Kidney (tissue), 14 donors: ENCODE results near the gene SCAMP1. TPM values are rescaled to one million over a fixed set of nuclear protein-coding genes. Genes with fewer than 3 reads are reported as not detected.

Experiments used
- DNase-seq, 5 donors: peaks; one replicate each; pipeline ENCODE4 v3.0.0-alpha.2; 2013 to 2020
- FAIRE-seq: peaks from 2 replicates; lab custom pipeline; 2012; peaks lifted over from hg19 to GRCh38; lab: Jason Lieb, UNC
- H3K27ac ChIP-seq, 2 donors: one replicate each; pipeline ENCODE4 v1.7.0; 2013; ENCODE audit warnings: low read depth in 2 of 2, low read length in 2 of 2, inconsistent platforms in 1 of 2
- H3K27me3 ChIP-seq: one replicate; pipeline ENCODE4 v1.7.1; 2013; ENCODE audit warnings: low read length, inconsistent platforms; ENCODE audit not compliant: control insufficient read depth, insufficient read depth
- H3K36me3 ChIP-seq, 3 donors: one replicate each; pipeline versions ENCODE4 v1.7.0 to v1.7.1; 2013; ENCODE audit warnings: low read length in 3 of 3, control low read depth in 1 of 3, inconsistent platforms in 1 of 3; ENCODE audit not compliant: insufficient read depth in 3 of 3, control insufficient read depth in 2 of 3
- H3K4me1 ChIP-seq, 3 donors: one replicate each; pipeline versions ENCODE4 v1.7.0 to v1.7.1; 2013; ENCODE audit warnings: low read length in 3 of 3, inconsistent platforms in 1 of 3, low read depth in 1 of 3; ENCODE audit not compliant: control insufficient read depth in 2 of 3, insufficient read depth in 2 of 3
- H3K4me3 ChIP-seq, 3 donors: one replicate each; pipeline versions ENCODE4 v1.7.0 to v1.8.1; 2013; ENCODE audit warnings: low read length in 3 of 3, control low read depth in 1 of 3, inconsistent platforms in 1 of 3
- H3K9ac ChIP-seq, 3 donors: one replicate each; pipeline versions ENCODE4 v1.7.0 to v1.7.1; 2013; ENCODE audit warnings: low read length in 3 of 3, control low read depth in 1 of 3, inconsistent platforms in 1 of 3
- H3K9me3 ChIP-seq, 3 donors: one replicate each; pipeline versions ENCODE4 v1.7.0 to v1.7.1; 2013; ENCODE audit warnings: low read length in 3 of 3, control low read depth in 1 of 3, inconsistent platforms in 1 of 3; ENCODE audit not compliant: control insufficient read depth in 2 of 3, insufficient read depth in 1 of 3
- CTCF ChIP-seq: IDR thresholded peaks from 3 replicates; pipeline ENCODE4 v1.5.1; 2012; ENCODE audit warnings: mild to moderate bottlenecking, moderate library complexity, borderline replicate concordance; ENCODE audit not compliant: insufficient read depth; ENCODE audit errors: extremely low read depth
- intact Hi-C: fragments of 100-400 bp; cut with DNase I; formaldehyde crosslinking; loops from one replicate; pipeline ENCODE4 v1.11.1; 2022
- polyA plus RNA-seq: library from polyadenylated mRNA; stranded (reverse); fragments of 350-450 nt; fragmentation: Illumina TruSeq; extraction: RNeasy Lipid Tissue Mini Kit (QIAGEN cat#74804); gene quantifications from one replicate; pipeline ENCODE4 v1.2.3, GENCODE V29; 2014; ENCODE audit warnings: low read depth, low replicate concordance; ENCODE audit not compliant: insufficient read depth
- total RNA-seq: library from RNA; stranded (reverse); fragmentation: NEBNext Ultra II Directional; extraction: Animal tissue kit (Norgen Biotek cat#: 25700); gene quantifications from one replicate; pipeline ENCODE4 v1.2.1, GENCODE V29; 2021
- donor health status: control.
- donor health status: control.
- donor health status: control.
- donor health status: control.
- donor health status: control.
- donor health status: DM: yes; HTN: yes; CAD: no.
- donor health status: Normal renal cell carcinoma (clear cell type).

SCAMP1 gene
- total and polyA plus RNA-seq, 2 donors from 2014 or later: 13.1 to 42.1 TPM

DNA sequence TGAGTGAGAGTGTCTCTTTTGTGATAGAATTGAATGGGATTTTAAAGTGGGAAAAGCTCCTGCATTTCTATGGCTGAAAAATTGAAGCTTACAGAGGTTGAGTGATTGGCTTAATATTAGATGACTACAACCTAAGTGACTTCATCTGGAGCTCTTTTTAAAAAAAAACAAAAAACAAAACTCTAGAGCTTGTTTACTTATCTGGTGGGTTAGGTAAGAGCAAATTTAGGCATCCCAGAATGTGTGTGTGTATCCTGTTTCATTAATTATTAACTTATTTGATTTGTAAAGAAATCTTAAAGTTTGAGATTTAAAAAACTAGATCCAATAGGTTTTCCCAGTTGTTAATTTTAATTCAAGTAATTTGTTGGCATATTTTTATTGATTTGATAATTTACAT, 60.1 kb downstream of the SCAMP1 start:
- peak; percentile 57 for FAIRE-seq
- intact Hi-C loops: no loop called here
- Histone ChIP-seq H3K4me1 (no peaks in the 10 kb centered on the region), H3K36me3 (peaks cover 4 to 16% (median 8%) of the 10 kb centered on the region in 3 donors), H3K27me3 (no peaks in the 10 kb centered on the region), H3K9me3 (no peaks in the 10 kb centered on the region), H3K4me3 (no peak overlapping the region), H3K27ac (no peak overlapping the region), H3K9ac (no peak overlapping the region)
- DNase-seq: no peak
- TF ChIP-seq CTCF: no peak

DNA sequence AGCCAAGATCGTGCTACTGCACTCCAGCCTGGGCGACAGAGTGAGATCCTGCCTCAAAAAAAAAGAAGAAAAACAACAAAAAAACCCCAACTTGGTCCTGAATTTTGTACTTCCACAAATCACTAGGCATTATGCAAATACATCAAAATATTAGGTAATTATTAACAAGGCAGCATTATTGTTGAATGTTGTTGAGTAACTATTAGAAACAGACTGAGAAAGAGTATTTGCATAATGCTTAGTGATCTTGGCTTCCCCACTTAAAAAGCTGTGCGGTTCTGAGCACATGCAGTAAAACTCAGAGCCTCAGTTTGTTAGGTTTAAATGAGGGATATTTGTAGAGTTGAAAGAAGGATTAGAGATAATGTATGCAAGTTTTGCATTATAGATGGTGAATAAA, 64.2 kb downstream of the SCAMP1 start:
- no peak for FAIRE-seq
- no peak overlapping the region for H3K27ac ChIP-seq
- intact Hi-C loops: no loop called here
- peaks cover 0 to 11% (median 2%) of the 10 kb centered on the region in 3 donors for H3K36me3 ChIP-seq
- TF ChIP-seq CTCF: no peak
- no peak overlapping the region for H3K4me3 ChIP-seq
- no peaks in the 10 kb centered on the region for H3K27me3 ChIP-seq
- no peaks in the 10 kb centered on the region for H3K4me1 ChIP-seq
- no peaks in the 10 kb centered on the region for H3K9me3 ChIP-seq
- DNase-seq: peak in 1 of 5 donors; percentile 16
- H3K9ac ChIP-seq: no peak overlapping the region

DNA sequence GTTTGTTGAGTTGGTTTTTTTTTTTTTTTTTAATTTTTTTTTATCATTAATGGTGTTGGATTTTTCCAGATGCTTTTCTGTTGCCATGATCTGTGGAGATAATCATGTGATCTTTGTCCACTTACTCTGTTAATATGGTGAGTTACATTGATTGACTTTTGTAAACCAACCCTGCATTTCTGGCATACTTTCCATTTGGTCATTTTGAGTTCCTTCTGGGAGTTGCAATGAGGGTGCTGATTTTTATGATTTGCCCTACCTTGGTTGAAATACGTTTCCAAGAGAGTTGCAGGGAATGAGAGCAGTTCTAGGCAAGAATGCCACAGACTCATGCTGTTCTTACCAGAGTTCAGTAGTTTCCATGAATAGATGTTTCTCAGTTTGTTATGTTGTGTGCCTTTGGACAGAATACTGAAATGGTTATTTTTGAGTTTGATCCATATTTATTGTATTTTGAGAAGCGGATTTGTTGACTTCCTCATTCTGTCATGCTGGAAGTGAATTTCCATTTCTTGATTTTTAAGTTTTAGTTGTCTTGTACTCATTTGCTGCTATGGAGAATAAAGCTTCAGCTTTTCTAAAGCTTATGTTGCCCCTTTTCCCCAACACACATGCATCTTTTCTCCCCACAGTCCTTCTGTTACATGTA, 69.0 kb downstream of the SCAMP1 start:
- no peak overlapping the region for H3K27ac ChIP-seq
- no peak overlapping the region for H3K9ac ChIP-seq
- no peaks in the 10 kb centered on the region for H3K4me1 ChIP-seq
- no peak for TF ChIP-seq CTCF
- H3K27me3 ChIP-seq: no peaks in the 10 kb centered on the region
- H3K9me3 ChIP-seq: no peaks in the 10 kb centered on the region
- H3K4me3 ChIP-seq: no peak overlapping the region
- DNase-seq (no peak), FAIRE-seq (no peak)
- intact Hi-C loops: no loop called here
- peaks cover 0 to 5% (median 2%) of the 10 kb centered on the region in 3 donors for H3K36me3 ChIP-seq
